ENCODE data around the gene RAPSN.

GRCh38 chr11:47449541-47449940 is 605 bp upstream of the RAPSN start:
- no peak for TF ChIP-seq EZH2 (IDR thresholded peaks at IDR 0.05; ENCODE audit: borderline replicate concordance, low read length)
- no peak for TF ChIP-seq CTCF (IDR thresholded peaks at IDR 0.05; ENCODE audit: low read length)

Data from OCI-LY1 (cell line).